ENCODE data around the gene TEAD1. TPM values are rescaled to one million over a fixed set of nuclear protein-coding genes. Genes with fewer than 3 reads are reported as not detected.

Gene TEAD1
- polyA plus RNA-seq, 1 donor (not counting 4 experiments of a cell fraction or from before 2014, with no cell fraction given) = 32.7 TPM

DNA sequence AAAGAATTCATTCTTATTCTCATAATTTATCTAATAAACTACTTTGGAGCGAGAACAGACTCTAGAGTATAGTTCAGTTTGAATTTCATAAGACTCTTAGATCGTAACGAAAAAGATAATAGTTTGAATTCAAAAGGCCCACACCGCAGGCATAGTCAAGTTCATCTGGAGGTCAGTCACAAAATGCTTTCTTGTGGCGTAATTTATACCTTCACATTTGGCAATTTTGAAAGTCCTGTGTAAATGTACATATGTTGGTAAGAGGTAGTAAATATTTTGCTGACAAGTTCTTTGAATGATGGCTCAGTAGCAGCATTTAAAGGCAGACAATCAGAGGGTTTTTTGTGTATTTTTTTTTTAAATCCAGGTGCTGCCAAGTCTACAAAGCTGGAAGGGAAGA is 88.1 kb downstream of the TEAD1 start:
- Histone ChIP-seq H2AFZ (ENCODE audit: control insufficient read depth, low read length) (no peak overlapping the region), H3K9ac (ENCODE audit: control insufficient read depth, extremely low read depth, insufficient read depth, low read length) (no peak overlapping the region), H3K9me3 (ENCODE audit: control insufficient read depth, low read depth, low read length) (no peaks in the 10 kb centered on the region), H3K27me3 (ENCODE audit: control insufficient read depth, extremely low read depth, insufficient read depth, low read length) (no peaks in the 10 kb centered on the region), H3K4me1 (ENCODE audit: control insufficient read depth, extremely low read depth, insufficient read depth, low read length) (peaks cover 14% of the 10 kb centered on the region), H3K4me3 (ENCODE audit: control insufficient read depth in 2 of 3, extremely low read depth in 1 of 3, insufficient read depth in 2 of 3, low read depth in 1 of 3, low read length in 3 of 3) (no peak overlapping the region), H3K36me3 (ENCODE audit: control insufficient read depth in 2 of 2, extremely low read depth in 1 of 2, insufficient read depth in 2 of 2, low read length in 2 of 2) (peaks cover 3 to 9% of the 10 kb centered on the region in 2 experiments), H3K27ac (ENCODE audit: control insufficient read depth, insufficient read depth, low read length) (no peak overlapping the region), H3K9me1 (ENCODE audit: control insufficient read depth, extremely low read depth, insufficient read depth, low read length) (no peaks in the 10 kb centered on the region), H3K4me2 (ENCODE audit: control insufficient read depth, extremely low read depth, insufficient read depth, low read depth, low read length) (no peak overlapping the region), H3K79me2 (ENCODE audit: control insufficient read depth, insufficient read depth, low read length) (peaks cover 85% of the 10 kb centered on the region), H4K20me1 (ENCODE audit: control insufficient read depth, extremely low read depth, insufficient read depth, low read length) (peaks cover 4% of the 10 kb centered on the region)
- dilution Hi-C loops (cut with MboI; ENCODE audit: extremely low pct_ligation_motif_present, low sequenced_read_pairs) = no loop called here
- FAIRE-seq = no peak
- DNase-seq (ENCODE audit: low read depth, low spot score) = no peak
- TF ChIP-seq, protein P1, sequence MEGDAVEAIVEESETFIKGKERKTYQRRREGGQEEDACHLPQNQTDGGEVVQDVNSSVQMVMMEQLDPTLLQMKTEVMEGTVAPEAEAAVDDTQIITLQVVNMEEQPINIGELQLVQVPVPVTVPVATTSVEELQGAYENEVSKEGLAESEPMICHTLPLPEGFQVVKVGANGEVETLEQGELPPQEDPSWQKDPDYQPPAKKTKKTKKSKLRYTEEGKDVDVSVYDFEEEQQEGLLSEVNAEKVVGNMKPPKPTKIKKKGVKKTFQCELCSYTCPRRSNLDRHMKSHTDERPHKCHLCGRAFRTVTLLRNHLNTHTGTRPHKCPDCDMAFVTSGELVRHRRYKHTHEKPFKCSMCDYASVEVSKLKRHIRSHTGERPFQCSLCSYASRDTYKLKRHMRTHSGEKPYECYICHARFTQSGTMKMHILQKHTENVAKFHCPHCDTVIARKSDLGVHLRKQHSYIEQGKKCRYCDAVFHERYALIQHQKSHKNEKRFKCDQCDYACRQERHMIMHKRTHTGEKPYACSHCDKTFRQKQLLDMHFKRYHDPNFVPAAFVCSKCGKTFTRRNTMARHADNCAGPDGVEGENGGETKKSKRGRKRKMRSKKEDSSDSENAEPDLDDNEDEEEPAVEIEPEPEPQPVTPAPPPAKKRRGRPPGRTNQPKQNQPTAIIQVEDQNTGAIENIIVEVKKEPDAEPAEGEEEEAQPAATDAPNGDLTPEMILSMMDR (optimal IDR thresholded peaks at IDR 0.05 in 1 of 3, IDR thresholded peaks at IDR 0.05 in 1 of 3, conservative IDR thresholded peaks at IDR 0.05 in 1 of 3; ENCODE audit: extremely low read depth in 1 of 3, insufficient read depth in 2 of 3, low read length in 3 of 3) = no peak
- no peak for TF ChIP-seq EZH2 (IDR thresholded peaks at IDR 0.05; ENCODE audit: low read length)

GRCh38 chr11:12762696-12763324 is 88.6 kb downstream of the TEAD1 start:
- TF ChIP-seq EZH2 (IDR thresholded peaks at IDR 0.05; ENCODE audit: low read length) = no peak
- TF ChIP-seq, protein P1 (optimal IDR thresholded peaks at IDR 0.05 in 1 of 3, IDR thresholded peaks at IDR 0.05 in 1 of 3, conservative IDR thresholded peaks at IDR 0.05 in 1 of 3; ENCODE audit: extremely low read depth in 1 of 3, insufficient read depth in 2 of 3, low read length in 3 of 3) = no peak
- Histone ChIP-seq H3K4me3 (ENCODE audit: control insufficient read depth in 2 of 3, extremely low read depth in 1 of 3, insufficient read depth in 2 of 3, low read depth in 1 of 3, low read length in 3 of 3) (no peak overlapping the region), H3K9me3 (ENCODE audit: control insufficient read depth, low read depth, low read length) (no peaks in the 10 kb centered on the region), H3K4me1 (ENCODE audit: control insufficient read depth, extremely low read depth, insufficient read depth, low read length) (peaks cover 14% of the 10 kb centered on the region), H3K36me3 (ENCODE audit: control insufficient read depth in 2 of 2, extremely low read depth in 1 of 2, insufficient read depth in 2 of 2, low read length in 2 of 2) (peaks cover 3 to 12% of the 10 kb centered on the region in 2 experiments), H3K9ac (ENCODE audit: control insufficient read depth, extremely low read depth, insufficient read depth, low read length) (no peak overlapping the region), H3K9me1 (ENCODE audit: control insufficient read depth, extremely low read depth, insufficient read depth, low read length) (no peaks in the 10 kb centered on the region), H4K20me1 (ENCODE audit: control insufficient read depth, extremely low read depth, insufficient read depth, low read length) (peaks cover 4% of the 10 kb centered on the region), H3K27ac (ENCODE audit: control insufficient read depth, insufficient read depth, low read length) (no peak overlapping the region), H3K27me3 (ENCODE audit: control insufficient read depth, extremely low read depth, insufficient read depth, low read length) (no peaks in the 10 kb centered on the region), H3K4me2 (ENCODE audit: control insufficient read depth, extremely low read depth, insufficient read depth, low read depth, low read length) (no peak overlapping the region), H2AFZ (ENCODE audit: control insufficient read depth, low read length) (no peak overlapping the region), H3K79me2 (ENCODE audit: control insufficient read depth, insufficient read depth, low read length) (peaks cover 86% of the 10 kb centered on the region)
- DNase-seq (ENCODE audit: low read depth, low spot score) (no peak), FAIRE-seq (no peak)
- dilution Hi-C loops (cut with MboI; ENCODE audit: extremely low pct_ligation_motif_present, low sequenced_read_pairs) = no loop called here
